NCI-H2196 (cell line): ENCODE results near the gene PARD3B.

Source experiments
- DNase-seq: peaks from one replicate; lab custom pipeline; 2025; ENCODE audit not compliant: unreplicated experiment; lab: John Stamatoyannopoulos, UW

PARD3B gene

DNA sequence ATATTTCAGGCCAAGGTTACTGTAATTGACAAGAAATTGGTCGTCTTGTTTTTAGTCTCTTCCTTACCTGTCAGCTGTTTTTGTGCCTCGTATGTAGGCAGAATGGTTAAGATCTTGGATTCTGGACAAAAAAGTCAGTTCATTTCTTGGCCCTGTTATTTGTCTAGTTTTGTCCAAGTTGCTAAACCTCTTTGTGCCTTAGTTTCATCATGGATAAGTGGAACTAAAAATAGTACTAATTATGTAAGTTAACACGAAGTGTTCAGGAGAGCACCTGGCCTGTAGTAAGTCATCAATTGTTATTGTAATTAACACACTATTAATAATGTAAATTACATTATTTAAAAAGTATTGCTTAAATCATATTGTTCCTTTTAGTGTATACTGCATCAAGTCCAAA, 148.0 kb downstream of the PARD3B start:
- no peak for DNase-seq

DNA sequence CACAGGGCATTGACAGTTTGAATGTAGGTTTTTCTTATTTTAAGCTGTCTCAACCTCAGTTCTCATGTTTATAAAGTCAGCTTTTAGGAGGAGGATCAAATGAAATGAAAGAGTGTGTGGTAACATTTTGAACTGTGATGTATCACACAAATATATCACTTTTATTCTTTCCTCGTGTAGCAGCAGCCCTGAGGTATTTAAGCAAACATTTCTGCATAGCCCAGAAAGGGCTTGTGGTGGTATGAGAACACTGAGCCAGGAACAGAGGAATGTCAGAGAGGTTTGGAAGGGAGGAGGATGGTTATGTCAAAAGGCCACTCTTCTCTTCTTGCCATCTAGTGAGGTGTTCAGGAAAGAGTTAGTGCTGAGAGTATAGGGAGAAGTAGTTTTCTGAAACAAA, 150.2 kb downstream of the PARD3B start:
- DNase-seq, result no peak

DNA sequence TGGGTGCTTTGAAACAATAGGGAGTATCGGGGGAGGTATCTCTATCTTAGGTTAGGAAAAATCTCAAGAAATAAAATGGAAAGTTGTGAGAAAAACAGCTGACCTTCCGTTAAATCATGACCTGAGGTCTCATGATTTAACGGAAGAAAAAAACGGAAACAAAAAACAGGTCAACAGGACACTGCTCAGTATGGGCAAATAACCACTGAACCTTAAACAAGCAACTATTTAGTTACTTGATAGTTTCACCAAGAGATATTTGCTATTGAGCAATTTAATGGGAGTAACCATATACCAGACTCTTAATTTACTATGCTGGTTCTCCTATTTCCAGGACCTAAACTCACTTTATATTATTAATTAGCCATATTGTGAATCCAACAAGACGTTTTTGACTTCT, 150.8 kb downstream of the PARD3B start:
- no peak for DNase-seq

DNA sequence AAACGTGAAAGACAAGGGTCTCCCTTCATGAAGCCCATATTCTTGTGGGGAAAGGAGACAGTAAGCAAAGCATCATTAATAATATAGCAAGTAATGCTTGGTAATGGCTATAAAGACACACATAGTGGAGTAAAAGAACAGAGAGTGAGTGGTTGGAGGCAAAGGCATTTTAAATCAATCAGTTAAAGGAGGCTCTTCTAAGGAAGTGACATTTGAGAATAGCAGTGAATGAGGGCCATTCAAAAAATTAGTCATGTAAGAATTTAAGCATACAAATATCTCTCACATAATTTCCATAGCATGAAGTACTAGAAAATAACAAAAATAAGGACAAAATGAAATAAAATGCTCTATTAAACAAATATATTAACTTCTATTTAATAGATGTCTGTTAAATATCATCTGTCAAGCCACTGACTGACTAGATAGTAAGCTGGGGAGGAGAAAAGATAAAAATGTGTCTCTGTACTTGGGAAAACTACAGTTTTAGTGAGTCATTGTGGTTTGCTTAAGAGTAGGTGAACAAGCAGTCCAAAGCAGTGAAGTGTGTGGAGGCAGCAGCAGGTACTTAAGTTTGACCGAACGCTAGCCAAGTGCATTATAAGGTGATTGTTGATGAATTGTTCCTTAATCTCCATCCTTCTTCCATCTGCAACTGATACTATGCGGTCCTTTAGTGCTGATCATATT, 160.1 kb downstream of the PARD3B start:
- no peak for DNase-seq

DNA sequence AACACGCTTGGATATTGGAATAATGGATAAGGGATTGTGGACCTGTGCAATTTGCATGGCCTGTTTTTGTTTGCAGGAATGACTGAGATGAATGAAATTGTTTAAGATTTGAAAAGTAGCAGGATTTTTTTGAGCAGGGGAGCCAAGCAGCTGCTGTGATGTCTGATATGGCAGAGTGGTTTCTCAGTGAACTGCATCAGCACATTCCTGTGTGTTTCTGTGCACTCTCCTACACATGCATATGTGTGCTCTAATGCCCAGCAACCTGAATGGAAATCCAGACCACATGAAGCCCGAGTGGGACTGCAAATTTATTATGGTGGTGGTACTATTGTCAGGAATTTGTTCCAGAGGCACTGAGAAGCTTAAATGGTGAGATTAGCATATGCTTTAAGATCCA, 161.7 kb downstream of the PARD3B start:
- DNase-seq, result no peak

DNA sequence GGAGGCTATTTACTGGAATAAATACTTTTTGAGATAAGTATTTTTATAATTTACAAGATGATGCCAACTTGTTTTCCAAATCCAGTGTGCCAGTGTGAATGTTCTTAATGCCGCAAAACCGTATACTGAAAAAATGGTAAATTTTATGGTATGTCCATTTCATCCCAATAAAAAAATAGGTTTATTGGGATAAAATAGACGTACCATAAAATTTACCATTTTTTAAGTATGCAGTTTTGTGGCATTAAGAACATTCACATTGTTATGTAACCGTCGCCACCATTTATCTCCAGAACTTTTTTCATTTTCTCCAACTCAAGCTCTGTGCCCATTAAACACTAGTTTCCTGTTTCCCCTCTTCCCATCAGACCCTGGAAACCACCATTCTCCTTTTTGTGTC, 167.9 kb downstream of the PARD3B start:
- DNase-seq, result no peak

DNA sequence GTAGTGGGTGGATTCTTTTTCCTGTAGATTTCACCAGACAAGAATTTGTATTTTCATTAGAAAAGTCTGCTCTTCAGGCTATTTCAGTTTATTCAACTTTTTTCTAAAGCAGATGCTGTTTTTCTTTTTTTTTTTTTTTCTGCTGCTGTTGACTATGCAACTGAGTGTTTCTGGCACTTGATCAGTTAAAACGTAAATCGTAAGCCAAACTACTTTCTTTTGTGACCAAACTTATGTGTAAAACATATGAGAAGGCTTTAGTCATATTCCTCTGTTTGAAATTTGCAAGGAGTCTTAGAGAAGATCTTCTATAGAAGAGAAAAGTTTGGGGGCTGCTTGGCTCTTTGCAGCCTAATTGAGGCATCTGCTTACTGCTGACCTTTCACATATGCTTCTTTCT, 170.1 kb downstream of the PARD3B start:
- no peak for DNase-seq

DNA sequence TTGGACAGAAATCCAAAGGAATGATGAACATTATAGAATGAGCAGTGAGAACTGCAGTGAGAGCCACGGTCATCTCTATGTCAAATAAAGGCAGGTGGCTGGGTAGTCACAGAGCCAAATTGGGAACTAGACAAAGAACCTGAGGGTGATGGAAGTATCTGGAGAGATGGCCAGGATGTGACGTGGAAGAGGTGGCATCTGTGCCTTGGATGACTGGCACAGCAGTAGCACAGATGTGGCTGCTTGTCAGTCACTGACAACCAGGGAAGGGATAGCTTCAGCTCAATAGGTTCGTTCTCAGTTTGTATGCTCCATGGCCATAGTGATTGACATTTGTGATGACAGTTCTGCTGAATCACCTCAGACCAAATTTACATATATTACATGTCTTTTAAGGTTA, 172.3 kb downstream of the PARD3B start:
- no peak for DNase-seq

DNA sequence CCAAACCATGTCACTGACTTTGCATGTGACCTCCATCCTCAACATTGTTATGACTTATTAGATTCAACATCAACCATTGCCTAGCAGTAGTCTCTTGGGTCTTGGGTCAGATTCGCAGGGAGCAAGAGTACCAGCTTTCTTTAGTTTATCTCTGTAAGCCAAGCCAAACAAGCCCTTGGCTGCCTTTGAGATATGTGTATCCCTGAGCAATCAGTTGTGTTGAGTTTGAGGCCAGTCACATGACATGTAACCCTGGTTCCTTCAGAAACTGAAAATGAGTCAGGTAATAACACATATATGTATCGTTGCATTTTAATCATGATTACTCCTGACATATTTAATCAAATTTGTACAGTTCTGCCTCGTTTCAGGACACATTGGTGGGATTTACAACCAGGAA, 173.3 kb downstream of the PARD3B start:
- DNase-seq, result no peak

DNA sequence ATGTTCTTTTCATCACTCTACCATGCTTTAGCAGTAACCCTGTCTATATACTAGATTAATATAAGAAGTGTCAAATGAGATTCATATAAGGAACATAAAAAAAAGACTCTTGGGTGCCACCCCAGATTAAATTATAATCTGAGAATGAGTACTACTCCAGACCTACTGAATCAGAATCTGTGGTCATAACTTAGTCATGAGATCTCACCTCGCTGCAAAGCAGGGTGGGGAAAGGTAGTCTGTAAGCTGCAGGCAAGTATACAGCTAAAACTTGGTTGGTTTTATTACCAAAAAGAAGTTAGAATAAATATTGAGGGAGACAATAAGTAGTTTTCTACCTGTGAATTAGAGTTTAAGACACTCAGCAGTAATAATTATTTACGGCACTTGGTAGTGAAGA, 175.6 kb downstream of the PARD3B start:
- DNase-seq, result no peak

DNA sequence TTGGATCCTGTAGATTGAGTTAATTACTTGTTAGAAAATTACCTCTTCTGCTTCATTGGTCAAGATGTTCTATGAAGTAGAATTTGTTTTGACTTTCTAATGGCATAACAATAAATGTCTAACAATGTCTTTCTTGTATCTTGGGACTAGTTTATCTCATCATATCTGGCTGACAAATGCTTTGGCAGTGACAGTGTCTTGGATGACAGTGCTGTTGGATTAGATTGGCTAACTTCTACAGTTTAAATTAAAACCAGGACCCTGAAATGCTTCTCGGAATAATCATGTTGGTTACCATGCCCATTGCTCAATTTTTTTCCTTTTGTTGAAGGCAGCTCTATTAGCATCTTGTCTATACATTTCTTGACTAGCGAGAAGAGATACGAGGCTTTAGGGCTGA, 176.9 kb downstream of the PARD3B start:
- no peak for DNase-seq

DNA sequence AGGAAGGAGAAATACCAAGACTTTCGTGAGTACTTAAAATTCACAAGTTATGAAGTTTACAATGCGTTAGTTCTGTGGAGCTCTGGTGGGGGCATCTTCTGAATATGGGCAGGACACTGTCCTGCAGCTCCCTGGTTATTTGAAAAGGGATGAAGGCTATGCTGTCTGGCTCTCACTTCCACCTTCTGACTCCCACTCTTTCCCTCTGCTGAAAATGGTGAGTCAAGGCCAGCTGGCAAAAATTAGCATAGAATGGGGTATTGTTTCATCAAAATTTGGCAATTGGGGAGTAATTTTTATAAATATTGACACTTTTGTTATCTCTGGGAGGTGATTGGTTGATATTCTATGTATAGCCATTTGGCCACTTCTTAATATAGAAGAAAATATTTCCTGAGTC, 177.4 kb downstream of the PARD3B start:
- DNase-seq, result no peak

DNA sequence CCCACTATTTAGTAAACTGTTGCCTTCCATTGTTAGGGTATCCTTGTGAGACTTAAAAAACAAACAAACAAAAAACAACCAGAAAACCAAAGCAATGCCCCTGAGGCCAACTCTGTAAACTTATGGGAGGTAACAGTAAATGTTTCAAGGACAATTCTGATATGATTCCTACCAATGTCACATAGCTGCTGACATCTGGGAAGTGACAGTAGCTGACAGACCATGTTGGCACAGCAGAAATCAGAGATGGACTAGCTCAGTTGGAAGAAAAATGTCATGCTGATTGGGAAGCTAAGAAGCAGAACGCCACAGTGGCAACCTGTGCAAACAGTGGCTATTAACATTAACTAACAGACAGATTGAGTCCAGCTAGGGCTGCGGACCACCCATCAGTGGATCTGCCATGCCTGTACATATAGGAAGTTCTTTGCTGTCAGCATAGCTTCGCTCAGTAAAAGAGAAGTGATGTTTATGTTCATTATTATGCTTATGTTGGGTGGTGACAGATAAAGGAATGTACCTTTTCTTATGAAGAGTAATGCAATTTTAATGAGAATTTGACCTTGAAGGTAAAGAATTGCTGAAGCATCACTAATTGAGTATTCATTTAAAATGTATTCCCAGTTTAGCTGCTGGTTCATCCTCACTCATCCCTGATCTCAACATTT, 180.6 kb downstream of the PARD3B start:
- no peak for DNase-seq

DNA sequence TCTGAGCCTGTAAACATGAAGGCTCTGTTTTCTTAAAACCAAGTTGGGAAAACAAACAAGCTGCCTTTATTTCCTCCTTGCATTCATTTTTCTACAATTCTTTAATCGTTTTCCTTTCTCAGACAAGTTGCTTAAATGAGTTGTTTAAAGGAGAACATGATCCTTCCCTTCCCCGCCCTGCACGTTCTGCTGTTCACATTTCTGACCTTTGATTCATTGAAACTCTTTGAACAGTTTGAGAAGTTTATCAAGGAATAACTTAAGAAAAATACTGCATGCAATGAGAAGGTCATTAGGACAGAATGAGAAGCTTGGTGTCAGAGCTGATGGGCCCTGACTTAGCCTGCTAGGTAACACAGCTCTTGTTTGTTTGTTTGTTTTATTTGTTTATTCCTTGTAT, 181.6 kb downstream of the PARD3B start:
- no peak for DNase-seq

DNA sequence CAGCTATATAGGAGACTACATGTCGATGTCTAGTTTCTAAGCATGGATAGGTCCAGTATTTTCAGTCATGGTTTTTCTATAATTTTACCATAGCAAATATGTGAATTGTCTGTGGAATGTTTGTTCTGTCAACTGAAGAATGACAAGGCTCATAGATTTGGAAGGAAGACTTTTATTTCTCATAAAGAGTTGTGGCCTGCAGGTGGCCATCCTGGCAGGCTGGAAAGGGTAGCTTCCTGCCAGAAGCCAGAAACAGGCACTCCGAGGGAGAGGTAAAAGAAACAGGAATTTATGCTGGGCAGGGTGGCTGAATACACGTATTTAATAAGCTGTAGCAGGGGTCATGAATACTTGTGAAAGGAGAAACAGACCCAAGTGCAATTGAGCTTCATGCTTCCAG, 182.1 kb downstream of the PARD3B start:
- DNase-seq, result no peak

DNA sequence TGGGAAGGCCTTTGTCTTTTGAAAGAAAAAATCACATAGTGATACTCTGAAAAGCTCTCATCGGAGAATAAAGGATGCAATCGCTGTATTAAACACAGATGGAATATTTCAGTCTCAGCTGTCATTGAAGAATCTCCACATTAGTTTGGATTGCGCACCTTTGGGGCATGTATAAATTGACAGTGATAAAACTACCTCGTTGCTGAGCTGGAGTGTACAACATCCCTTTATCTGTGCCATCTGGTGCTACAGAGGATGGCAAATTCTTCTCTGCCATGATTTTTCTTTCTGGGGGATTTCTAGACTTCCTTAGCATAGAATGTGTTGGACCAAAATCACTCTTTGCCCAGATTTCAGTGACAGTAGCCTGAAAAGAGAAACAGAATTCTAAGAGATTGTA, 185.3 kb downstream of the PARD3B start:
- no peak for DNase-seq

DNA sequence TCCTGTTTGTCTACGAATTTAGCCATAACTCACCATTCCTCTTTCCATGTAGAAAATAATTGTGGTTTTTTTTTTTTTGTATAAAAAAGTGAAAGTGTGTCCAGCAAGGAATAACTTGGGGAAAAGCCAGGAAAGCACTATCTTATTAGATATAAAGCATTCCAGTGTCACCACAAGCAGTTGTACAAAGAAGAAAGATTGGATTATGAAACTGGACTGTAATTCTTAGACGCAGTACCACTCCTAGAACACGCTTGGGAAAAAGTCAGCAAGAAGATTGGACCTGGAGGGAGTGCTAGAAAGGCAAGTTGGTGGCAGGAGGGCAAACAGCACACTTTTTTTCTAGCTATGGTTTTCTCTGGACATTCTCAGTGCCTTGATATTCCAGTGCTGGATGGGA, 186.7 kb downstream of the PARD3B start:
- no peak for DNase-seq

DNA sequence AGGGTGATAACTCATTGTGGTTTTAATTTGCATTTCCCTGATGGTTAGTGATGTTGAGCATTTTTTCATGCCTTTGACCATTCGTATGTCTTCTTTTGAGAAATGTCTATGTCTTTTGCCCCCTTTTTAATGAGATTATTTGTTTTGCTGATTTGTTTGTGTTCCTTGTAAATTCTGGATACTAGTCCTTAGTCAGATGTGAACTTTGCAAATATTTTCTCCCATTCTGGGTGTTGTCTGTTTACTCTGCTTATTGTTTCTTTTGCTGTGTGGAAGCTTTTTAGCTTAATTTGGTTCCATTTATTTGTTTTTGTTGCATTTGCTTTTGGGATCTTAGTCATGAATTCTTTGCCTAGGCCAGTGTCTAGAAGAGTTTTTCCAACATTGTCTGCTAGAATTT, 192.0 kb downstream of the PARD3B start:
- DNase-seq, result no peak

DNA sequence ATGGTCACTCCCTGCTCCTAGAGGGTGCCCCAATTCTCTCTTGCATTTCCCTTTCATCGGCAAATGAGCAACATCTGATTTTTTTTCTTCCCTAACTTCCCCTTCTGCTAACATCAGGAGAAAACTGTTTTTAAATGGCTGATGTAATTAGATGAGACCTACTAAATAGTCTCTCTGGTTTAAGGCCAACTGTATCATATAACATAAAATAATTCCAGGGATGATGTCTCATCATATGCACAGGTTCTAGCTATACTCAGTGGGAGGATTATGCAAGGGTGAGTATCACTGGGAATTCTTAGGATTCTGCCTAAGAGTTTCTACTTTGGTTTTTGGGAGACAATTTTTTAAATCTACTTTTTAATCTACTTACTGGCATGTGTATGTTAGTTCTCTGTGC, 193.4 kb downstream of the PARD3B start:
- DNase-seq, result no peak

DNA sequence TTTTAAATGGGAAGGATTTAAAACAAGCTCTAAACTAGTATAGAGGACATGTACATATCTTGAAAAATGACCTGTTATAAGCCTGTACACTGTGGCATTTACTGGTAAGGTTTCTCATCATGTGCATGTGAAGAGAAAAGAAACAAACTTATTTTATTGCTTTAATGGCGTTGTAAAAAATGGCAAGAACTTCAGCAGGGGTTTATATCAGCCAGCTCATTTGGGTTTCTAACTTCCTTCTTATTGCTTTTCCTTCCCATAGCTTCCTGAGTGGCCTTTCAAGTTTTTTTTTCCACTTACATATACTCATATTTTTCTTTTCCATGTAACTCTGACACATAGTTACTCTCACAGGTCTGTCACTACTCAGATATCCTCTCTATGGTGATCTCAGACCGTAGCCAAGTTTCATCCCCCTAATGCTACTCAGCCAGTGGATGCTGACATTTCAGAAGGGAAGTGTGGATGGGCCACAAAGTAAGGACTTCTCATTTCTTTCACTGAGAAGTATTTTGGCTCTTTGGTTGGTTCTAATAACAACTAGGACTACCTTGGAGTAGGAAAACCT, 198.2 kb downstream of the PARD3B start:
- no peak for DNase-seq

DNA sequence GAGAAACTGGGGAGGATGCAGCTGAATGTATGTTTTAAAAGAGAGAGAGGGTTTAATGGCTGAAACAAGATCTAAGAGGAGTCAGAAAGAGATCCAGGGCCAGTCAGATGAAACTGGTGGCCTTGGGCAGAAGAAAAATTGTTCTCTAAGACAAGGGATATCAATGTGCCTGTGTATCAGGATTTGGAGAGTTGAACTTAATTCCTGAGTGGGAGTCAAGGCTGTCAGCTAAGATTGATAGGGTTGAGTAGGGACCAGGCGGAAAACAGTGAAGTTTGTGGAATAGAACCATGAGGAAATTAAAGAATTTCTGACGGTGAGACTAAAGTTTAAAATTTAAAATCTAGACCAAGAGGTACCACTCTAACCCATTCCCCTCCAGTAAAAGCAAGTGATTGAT, 199.2 kb downstream of the PARD3B start:
- no peak for DNase-seq

DNA sequence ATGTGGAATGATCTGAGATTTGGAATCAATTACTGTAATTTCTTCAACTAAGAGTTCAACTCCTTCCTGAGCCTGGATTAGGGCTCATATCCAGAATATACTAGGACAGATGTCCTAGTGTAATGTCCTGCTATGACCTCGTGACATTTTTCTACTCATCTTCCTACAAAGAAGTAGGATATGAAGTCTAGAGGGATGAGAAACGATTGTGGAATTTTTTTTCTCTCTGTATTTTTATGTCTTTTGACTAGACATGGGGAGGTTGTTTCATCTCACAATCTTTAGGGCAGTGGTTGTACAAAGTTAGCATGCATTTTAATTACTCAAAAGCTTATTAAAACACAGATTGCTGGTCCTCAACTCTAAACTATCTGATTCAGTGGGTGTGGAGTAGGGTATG, 203.0 kb downstream of the PARD3B start:
- no peak for DNase-seq

DNA sequence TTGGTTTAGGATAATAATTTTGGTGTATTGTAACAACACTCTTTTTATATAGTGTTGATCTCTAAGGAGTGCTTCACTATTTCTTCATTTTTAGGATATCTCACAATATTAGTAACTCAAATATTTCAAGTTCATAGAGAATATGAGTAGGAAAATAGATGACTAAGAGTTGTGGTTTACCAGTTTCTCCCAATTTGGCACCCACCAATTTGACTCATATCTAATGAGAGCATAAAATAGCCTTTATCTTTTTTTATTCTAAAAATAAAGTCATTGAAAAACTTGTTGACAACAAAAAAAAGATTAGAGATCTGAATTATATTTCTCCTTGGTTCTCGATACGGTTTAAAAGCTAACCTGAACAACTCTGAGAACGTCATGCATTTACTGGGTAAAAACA, 204.0 kb downstream of the PARD3B start:
- DNase-seq, result no peak
